Tibial artery (tissue), 4 donors: ENCODE measurements around the gene CD52.

Experiments
- DNase-seq, 2 donors: peaks; one replicate each; pipeline ENCODE4 v3.0.0-alpha.2; 2019
- H3K27ac ChIP-seq, 2 donors: fragments of 200-600 bp; sonication (generic) in 1 of 2; 1 replicate in 1 of 2; 2 replicates in 1 of 2; pipeline ENCODE4 v1.5.1; 2018 to 2019; ENCODE audit warnings: mild to moderate bottlenecking in 1 of 2
- H3K27me3 ChIP-seq, 2 donors: fragments of 200-600 bp; sonication (generic) in 1 of 2; one replicate each; pipeline versions ENCODE4 v1.5.1 to v1.6.0; 2016 to 2019
- H3K36me3 ChIP-seq, 3 donors: fragments of 200-600 bp; sonication (generic) in 2 of 3; one replicate each; pipeline ENCODE4 v1.5.1; 2016 to 2019; ENCODE audit warnings: mild to moderate bottlenecking in 2 of 3
- H3K4me1 ChIP-seq, 4 donors: fragments of 200-600 bp; sonication (generic) in 2 of 4; 1 replicate in 3 of 4; 2 replicates in 1 of 4; pipeline ENCODE4 v1.5.1; 2016 to 2019
- H3K4me3 ChIP-seq, 2 donors: fragments of 200-600 bp; sonication (generic) in 1 of 2; 1 replicate in 1 of 2; 2 replicates in 1 of 2; pipeline ENCODE4 v1.5.1; 2018 to 2019; ENCODE audit warnings: mild to moderate bottlenecking in 2 of 2
- H3K9me3 ChIP-seq, 3 donors: fragments of 200-600 bp; sonication (generic) in 1 of 3; one replicate each; pipeline ENCODE4 v1.5.1; 2016 to 2019
- CTCF ChIP-seq, 2 experiments: fragments of 200-600 bp in 1 of 2; fragments of 450-650 bp in 1 of 2; IDR thresholded peaks; one replicate each; pipeline ENCODE4 v1.5.1; 2017 to 2019; ENCODE audit warnings: antibody characterized with exemption in 2 of 2, mild to moderate bottlenecking in 1 of 2, moderate library complexity in 1 of 2
- intact Hi-C: fragments of 100-400 bp; cut with DNase I; formaldehyde crosslinking; loops from one replicate; pipeline ENCODE4 v1.15.0; 2023; ENCODE audit warnings: low total_unique reads

The CD52 gene

GRCh38 chr1:26350701-26351589 is 33.2 kb downstream of the CD52 start:
- TF ChIP-seq CTCF (IDR thresholded peaks at IDR 0.05) = no peak
- H3K4me3 ChIP-seq = no peak overlapping the region
- no peaks in the 10 kb centered on the region for H3K4me1 ChIP-seq
- H3K9me3 ChIP-seq = no peaks in the 10 kb centered on the region
- no peak overlapping the region for H3K27ac ChIP-seq
- H3K36me3 ChIP-seq = no peaks in the 10 kb centered on the region
- intact Hi-C loops = no loop called here
- DNase-seq = no peak
- peaks cover 0 to 32% of the 10 kb centered on the region in 2 donors for H3K27me3 ChIP-seq

- no peaks in the 10 kb centered on the region for H3K4me1 ChIP-seq
- intact Hi-C loops = no loop called here
- no peak overlapping the region for H3K27ac ChIP-seq
- no peaks in the 10 kb centered on the region for H3K9me3 ChIP-seq
- DNase-seq = no peak
- TF ChIP-seq CTCF (IDR thresholded peaks at IDR 0.05) = no peak
- peaks cover 0 to 41% of the 10 kb centered on the region in 2 donors for H3K27me3 ChIP-seq
- H3K4me3 ChIP-seq = no peak overlapping the region
- H3K36me3 ChIP-seq = no peaks in the 10 kb centered on the region
These were observed 34.0 kb downstream of the CD52 start for GRCh38 chr1:26351590-26352337.

- H3K4me3 ChIP-seq = no peak overlapping the region
- no peak overlapping the region for H3K27ac ChIP-seq
- intact Hi-C loops = no loop called here
- no peaks in the 10 kb centered on the region for H3K4me1 ChIP-seq
- H3K36me3 ChIP-seq = no peaks in the 10 kb centered on the region
- peaks cover 0 to 46% of the 10 kb centered on the region in 2 donors for H3K27me3 ChIP-seq
- DNase-seq = no peak
- TF ChIP-seq CTCF (IDR thresholded peaks at IDR 0.05) = no peak
- H3K9me3 ChIP-seq = no peaks in the 10 kb centered on the region
These were observed 34.6 kb downstream of the CD52 start for GRCh38 chr1:26352338-26352679.

GRCh38 chr1:26353210-26353859 is 35.6 kb downstream of the CD52 start:
- Histone ChIP-seq H3K4me1 (no peaks in the 10 kb centered on the region), H3K27ac (no peak overlapping the region), H3K36me3 (no peaks in the 10 kb centered on the region), H3K27me3 (peaks cover 0 to 50% of the 10 kb centered on the region in 2 donors), H3K4me3 (no peak overlapping the region), H3K9me3 (no peaks in the 10 kb centered on the region)
- no peak for TF ChIP-seq CTCF (IDR thresholded peaks at IDR 0.05)
- intact Hi-C loops = no loop called here
- DNase-seq = no peak

- DNase-seq = no peak
- no peaks in the 10 kb centered on the region for H3K36me3 ChIP-seq
- H3K4me3 ChIP-seq = no peak within 1 kb of the TSS
- H3K27me3 ChIP-seq = peaks cover 0 to 58% of the 10 kb centered on the region in 2 donors
- no peaks in the 10 kb centered on the region for H3K9me3 ChIP-seq
- no peaks in the 10 kb centered on the region for H3K4me1 ChIP-seq
- no peak for TF ChIP-seq CTCF (IDR thresholded peaks at IDR 0.05)
- H3K27ac ChIP-seq = no peak within 1 kb of the TSS
- intact Hi-C loops = no loop called here
These were observed 36.4 kb downstream of the CD52 start, which contains the start of gene CRYBG2 for GRCh38 chr1:26353976-26354820. Gene CRYBG2 (minus strand): TSS chr1:26354130. CDS start chr1:26346657, 7,473 bp downstream.
